CD14-positive monocyte (primary cell): ENCODE measurements around the gene DBN1. TPM values are rescaled to one million over a fixed set of nuclear protein-coding genes. Genes with fewer than 3 reads are reported as not detected.

Experiments
- DNase-seq, 3 donors: peaks; one replicate each; pipeline ENCODE4 v3.0.0-alpha.2; 2011 to 2022
- H2AFZ ChIP-seq: 2 replicates; pipeline ENCODE4 v1.6.0; 2012; ENCODE audit warnings: mild to moderate bottlenecking, low read depth, low read length, inconsistent platforms; ENCODE audit not compliant: insufficient read depth, poor library complexity, severe bottlenecking
- H3K27ac ChIP-seq, 2 donors: 1 replicate in 1 of 2; 2 replicates in 1 of 2; pipeline ENCODE4 v1.5.1; 2012 to 2013; ENCODE audit warnings: low read length in 2 of 2, control low read depth in 1 of 2, inconsistent platforms in 1 of 2, low read depth in 1 of 2, mild to moderate bottlenecking in 1 of 2
- H3K27me3 ChIP-seq, 2 donors: one replicate each; pipeline versions ENCODE4 v1.6.0 to v1.6.1; 2011 to 2013; ENCODE audit warnings: low read length in 2 of 2; ENCODE audit not compliant: control insufficient read depth in 2 of 2, insufficient read depth in 2 of 2
- H3K36me3 ChIP-seq, 2 donors: replicated peaks in 1 of 2; 1 replicate in 1 of 2; 2 replicates in 1 of 2; pipeline versions ENCODE4 v1.5.1 to v1.6.1; 2012 to 2013; ENCODE audit warnings: low read length in 2 of 2, control low read depth in 1 of 2, inconsistent platforms in 1 of 2, mild to moderate bottlenecking in 1 of 2; ENCODE audit not compliant: insufficient read depth in 2 of 2, control insufficient read depth in 1 of 2
- H3K4me1 ChIP-seq, 2 donors: 1 replicate in 1 of 2; 2 replicates in 1 of 2; pipeline versions ENCODE4 v1.5.1 to v1.6.1; 2012 to 2013; ENCODE audit warnings: low read length in 2 of 2, control low read depth in 1 of 2, inconsistent platforms in 1 of 2, mild to moderate bottlenecking in 1 of 2, moderate library complexity in 1 of 2; ENCODE audit not compliant: insufficient read depth in 2 of 2, control insufficient read depth in 1 of 2
- H3K4me2 ChIP-seq: replicated peaks from 2 replicates; pipeline ENCODE3; 2012; ENCODE audit warnings: low read length, moderate library complexity, mild to moderate bottlenecking; ENCODE audit not compliant: poor library complexity, severe bottlenecking; ENCODE audit errors: extremely low read depth
- H3K4me3 ChIP-seq, 3 experiments: fragments of 200-600 bp in 1 of 3; sonication (generic) in 1 of 3; replicated peaks in 1 of 3; 1 replicate in 2 of 3; 2 replicates in 1 of 3; pipeline ENCODE4 v1.5.1; 2011 to 2013; ENCODE audit warnings: low read length in 3 of 3, mild to moderate bottlenecking in 3 of 3, control low read depth in 2 of 3, low read depth in 2 of 3, inconsistent platforms in 1 of 3, moderate library complexity in 1 of 3
- H3K79me2 ChIP-seq: 2 replicates; pipeline ENCODE4 v1.6.0; 2012; ENCODE audit warnings: mild to moderate bottlenecking, control low read depth, inconsistent platforms, low read length, moderate library complexity; ENCODE audit not compliant: insufficient read depth
- H3K9ac ChIP-seq: 2 replicates; pipeline ENCODE4 v1.6.0; 2017; ENCODE audit warnings: low read length, mild to moderate bottlenecking; ENCODE audit not compliant: insufficient read depth, poor library complexity, severe bottlenecking
- H3K9me3 ChIP-seq, 2 donors: replicated peaks in 1 of 2; 1 replicate in 1 of 2; 2 replicates in 1 of 2; pipeline versions ENCODE4 v1.5.1 to v1.6.1; 2012 to 2013; ENCODE audit warnings: low read length in 2 of 2, control low read depth in 1 of 2; ENCODE audit not compliant: control insufficient read depth in 1 of 2, insufficient read depth in 1 of 2
- H4K20me1 ChIP-seq: 2 replicates; pipeline ENCODE4 v1.6.0; 2012; ENCODE audit warnings: mild to moderate bottlenecking, low read length, control low read depth, moderate library complexity; ENCODE audit not compliant: insufficient read depth
- H3K27ac Mint-ChIP-seq, 7 donors: one replicate each; pipeline ENCODE4 v1.8.0; 2020; ENCODE audit warnings: mild to moderate bottlenecking in 7 of 7, mixed read lengths in 7 of 7, moderate library complexity in 6 of 7, inconsistent platforms in 2 of 7
- H3K27me3 Mint-ChIP-seq, 3 donors: one replicate each; pipeline ENCODE4 v1.8.0; 2021 to 2022; ENCODE audit warnings: low read depth in 3 of 3, mild to moderate bottlenecking in 3 of 3, mixed read lengths in 3 of 3, moderate library complexity in 3 of 3, inconsistent platforms in 1 of 3
- H3K36me3 Mint-ChIP-seq, 2 donors: one replicate each; pipeline ENCODE4 v1.8.0; 2020; ENCODE audit warnings: mixed read lengths in 2 of 2, inconsistent platforms in 1 of 2, mild to moderate bottlenecking in 1 of 2
- H3K4me1 Mint-ChIP-seq: one replicate; pipeline ENCODE4 v1.8.0; 2020; ENCODE audit warnings: mild to moderate bottlenecking, mixed read lengths
- H3K4me3 Mint-ChIP-seq, 2 donors: one replicate each; pipeline ENCODE4 v1.8.0; 2020; ENCODE audit warnings: mild to moderate bottlenecking in 2 of 2, mixed read lengths in 2 of 2, moderate library complexity in 1 of 2
- H3K9me3 Mint-ChIP-seq, 7 donors: one replicate each; pipeline ENCODE4 v1.8.0; 2020 to 2022; ENCODE audit warnings: mixed read lengths in 7 of 7, mild to moderate bottlenecking in 6 of 7, moderate library complexity in 6 of 7, inconsistent platforms in 2 of 7
- WGBS: methylation state at CpG from one replicate; pipeline ENCODE4 v1.1.5; 2013; ENCODE audit warnings: missing lambda C conversion rate; ENCODE audit not compliant: insufficient coverage; 5-methylcytosine and 5-hydroxymethylcytosine counted together
- intact Hi-C, 2 donors: fragments of 100-400 bp; cut with micrococcal nuclease; formaldehyde crosslinking; loops; one replicate each; pipeline versions ENCODE4 v1.15.0 to v1.15.1; 2023
- polyA plus RNA-seq, 3 donors: library from polyadenylated mRNA; depleted of rRNA in 1 of 3; unstranded in 2 of 3; stranded (reverse) in 1 of 3; fragments of 300-500 nt in 2 of 3; fragments of >200 nt in 1 of 3; fragmentation: Illumina TruSeq in 2 of 3; gene quantifications; 1 replicate in 2 of 3; 2 replicates in 1 of 3; pipeline ENCODE4 v1.2.3, GENCODE V29; 2012 to 2021
- TF ChIP-seq, protein P1 (sequence below): fragments of 200-600 bp; IDR thresholded peaks from one replicate; pipeline ENCODE4 v1.8.0; 2022; ENCODE audit warnings: antibody characterized with exemption, mild to moderate bottlenecking

The DBN1 gene
- polyA plus RNA-seq, 3 donors, result 0.71 to 1.6 (median 0.73) TPM

DNA sequence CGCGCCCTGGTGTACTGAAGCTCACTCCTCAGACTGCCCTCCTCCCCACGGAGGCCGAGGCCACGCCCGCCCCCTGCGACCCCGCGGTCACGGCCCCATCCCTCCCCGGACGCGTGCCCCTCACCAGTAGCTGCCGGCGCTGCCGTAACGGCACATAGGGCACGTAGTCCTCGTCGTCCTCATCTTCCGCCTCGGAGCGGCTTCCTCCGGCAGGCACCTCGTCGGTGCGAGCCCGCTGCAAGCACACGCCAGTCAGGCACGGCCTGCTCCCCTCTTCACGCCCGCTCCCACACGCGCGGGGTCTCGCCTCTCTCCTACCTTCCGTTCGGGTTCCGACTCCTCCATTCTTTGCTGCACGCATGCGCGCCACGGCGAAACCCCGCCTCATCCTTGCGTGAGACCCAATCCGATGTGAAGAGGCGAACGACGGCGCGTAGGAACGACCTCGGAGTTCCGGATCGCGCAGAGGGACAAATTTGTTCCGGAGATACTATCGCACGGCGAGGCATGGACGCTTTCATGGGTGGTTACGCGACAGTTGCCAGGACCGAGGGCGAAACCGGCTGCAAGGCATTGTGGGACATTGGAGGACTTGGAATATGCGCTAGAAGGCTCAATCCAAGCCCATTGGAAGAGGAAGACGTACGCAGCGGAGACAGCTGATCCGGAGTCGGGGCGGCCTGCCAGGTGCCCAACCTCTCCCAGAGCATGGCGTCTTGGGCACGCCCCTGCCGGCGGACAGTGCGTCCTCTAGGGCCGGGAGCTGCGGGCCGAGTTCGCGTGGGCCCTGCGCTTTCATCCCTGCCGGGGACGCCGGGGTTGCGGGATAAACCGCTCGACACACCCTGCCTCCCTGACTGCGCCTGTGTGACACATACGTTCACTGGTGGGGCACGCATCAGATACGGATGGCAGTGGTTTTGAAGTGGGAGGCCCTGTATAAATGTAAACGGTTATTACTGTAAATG, 43.5 kb upstream of the DBN1 start, which contains the start of gene DDX41:
Gene DDX41 (minus strand): TSS at position 361 of the 968 bp plus-strand sequence. CDS start 16 bp downstream, at position 345.
- WGBS, result under 1% methylated on average over 95 of the region's 96 CpGs
- peaks cover 68 to 70% of the 10 kb centered on the region in 2 donors for H3K36me3 Mint-ChIP-seq
- peak within 1 kb of the TSS; percentile 94 to 98 for H3K4me3 Mint-ChIP-seq
- no peaks in the 10 kb centered on the region for H3K9me3 ChIP-seq
- H3K36me3 ChIP-seq, result peaks cover 62 to 70% of the 10 kb centered on the region in 2 donors
- peak within 1 kb of the TSS; percentile 99 for H3K4me2 ChIP-seq
- peaks cover 0 to 3% (median 0%) of the 10 kb centered on the region in 3 donors for H3K27me3 Mint-ChIP-seq
- H3K27ac ChIP-seq, result peak within 1 kb of the TSS; percentile 74 to 92
- TF ChIP-seq, protein P1, sequence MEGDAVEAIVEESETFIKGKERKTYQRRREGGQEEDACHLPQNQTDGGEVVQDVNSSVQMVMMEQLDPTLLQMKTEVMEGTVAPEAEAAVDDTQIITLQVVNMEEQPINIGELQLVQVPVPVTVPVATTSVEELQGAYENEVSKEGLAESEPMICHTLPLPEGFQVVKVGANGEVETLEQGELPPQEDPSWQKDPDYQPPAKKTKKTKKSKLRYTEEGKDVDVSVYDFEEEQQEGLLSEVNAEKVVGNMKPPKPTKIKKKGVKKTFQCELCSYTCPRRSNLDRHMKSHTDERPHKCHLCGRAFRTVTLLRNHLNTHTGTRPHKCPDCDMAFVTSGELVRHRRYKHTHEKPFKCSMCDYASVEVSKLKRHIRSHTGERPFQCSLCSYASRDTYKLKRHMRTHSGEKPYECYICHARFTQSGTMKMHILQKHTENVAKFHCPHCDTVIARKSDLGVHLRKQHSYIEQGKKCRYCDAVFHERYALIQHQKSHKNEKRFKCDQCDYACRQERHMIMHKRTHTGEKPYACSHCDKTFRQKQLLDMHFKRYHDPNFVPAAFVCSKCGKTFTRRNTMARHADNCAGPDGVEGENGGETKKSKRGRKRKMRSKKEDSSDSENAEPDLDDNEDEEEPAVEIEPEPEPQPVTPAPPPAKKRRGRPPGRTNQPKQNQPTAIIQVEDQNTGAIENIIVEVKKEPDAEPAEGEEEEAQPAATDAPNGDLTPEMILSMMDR, result no peak
- peak within 1 kb of the TSS; percentile 90 for H2AFZ ChIP-seq
- peak within 1 kb of the TSS; percentile 91 for H3K9ac ChIP-seq
- intact Hi-C loops, result loop anchor here in 1 of 2 donors (5.0 kb wide), 1 partner anchor 35 kb away; the partner anchor contains the start of gene FAM193B
- H3K79me2 ChIP-seq, result peaks cover 40% of the 10 kb centered on the region
- DNase-seq, result peak; percentile 95 to 97 (median 97)
- no peaks in the 10 kb centered on the region for H3K27me3 ChIP-seq
- H4K20me1 ChIP-seq, result peaks cover 17% of the 10 kb centered on the region
- H3K27ac Mint-ChIP-seq, result peak within 1 kb of the TSS; percentile 91 to 96 (median 94)
- H3K4me1 ChIP-seq, result peaks cover 19 to 34% of the 10 kb centered on the region in 2 donors
- no peaks in the 10 kb centered on the region for H3K9me3 Mint-ChIP-seq
- H3K4me1 Mint-ChIP-seq, result peaks cover 24% of the 10 kb centered on the region
- peak within 1 kb of the TSS; percentile 78 to 98 (median 88) for H3K4me3 ChIP-seq

DNA sequence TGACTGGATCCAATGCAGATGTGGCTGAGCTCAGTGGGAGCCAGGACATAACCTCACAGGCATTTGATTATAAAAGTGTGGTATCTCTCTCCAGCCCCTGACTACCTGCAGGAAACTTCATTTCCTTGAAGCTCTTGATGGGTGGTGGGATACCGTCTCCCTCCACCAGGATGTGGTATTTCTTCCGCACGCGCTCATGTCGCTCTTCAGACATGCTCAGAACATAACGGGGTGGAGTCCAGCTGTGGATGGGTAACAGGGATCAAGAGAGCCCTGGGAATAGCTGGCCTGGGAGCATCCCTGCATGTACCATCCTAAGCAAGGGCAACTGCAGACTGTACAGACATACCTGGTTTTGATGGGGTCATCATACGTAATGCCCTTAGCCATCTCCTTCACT, 42.1 kb upstream of the DBN1 start:
- H3K27me3 Mint-ChIP-seq, result peaks cover 0 to 2% (median 0%) of the 10 kb centered on the region in 3 donors

More for the DNA sequence above, 42.1 kb upstream of the DBN1 start:
- Histone ChIP-seq H3K27me3 (no peaks in the 10 kb centered on the region), H3K9ac (peak overlapping the region; percentile 91), H3K4me3 (peak overlapping the region in 1 of 3 experiments; percentile 98), H3K4me1 (peaks cover 31 to 47% of the 10 kb centered on the region in 2 donors), H4K20me1 (peaks cover 11% of the 10 kb centered on the region), H3K4me2 (peak overlapping the region; percentile 99), H3K27ac (peak overlapping the region in 1 of 2 donors; percentile 92), H3K36me3 (peaks cover 57 to 64% of the 10 kb centered on the region in 2 donors), H3K9me3 (no peaks in the 10 kb centered on the region), H2AFZ (no peak overlapping the region), H3K79me2 (peaks cover 39% of the 10 kb centered on the region)
- DNase-seq, result no peak
- H3K4me1 Mint-ChIP-seq, result peaks cover 37% of the 10 kb centered on the region
- no CpG with 5 or more reads among the region's 7 CpGs for WGBS
- H3K36me3 Mint-ChIP-seq, result peaks cover 64 to 68% of the 10 kb centered on the region in 2 donors
- intact Hi-C loops, result loop anchor here in 1 of 2 donors (5.0 kb wide), 1 partner anchor 37 kb away; the partner anchor contains the start of gene FAM193B
- peak overlapping the region; percentile 94 to 98 for H3K4me3 Mint-ChIP-seq
- TF ChIP-seq, protein P1, result no peak
- H3K27ac Mint-ChIP-seq, result peak overlapping the region in 4 of 7 donors; percentile 31 to 96 (median 74)
- peaks cover 0 to 2% (median 0%) of the 10 kb centered on the region in 7 donors for H3K9me3 Mint-ChIP-seq
